ENCODE results near the gene ZFYVE19.

DNA sequence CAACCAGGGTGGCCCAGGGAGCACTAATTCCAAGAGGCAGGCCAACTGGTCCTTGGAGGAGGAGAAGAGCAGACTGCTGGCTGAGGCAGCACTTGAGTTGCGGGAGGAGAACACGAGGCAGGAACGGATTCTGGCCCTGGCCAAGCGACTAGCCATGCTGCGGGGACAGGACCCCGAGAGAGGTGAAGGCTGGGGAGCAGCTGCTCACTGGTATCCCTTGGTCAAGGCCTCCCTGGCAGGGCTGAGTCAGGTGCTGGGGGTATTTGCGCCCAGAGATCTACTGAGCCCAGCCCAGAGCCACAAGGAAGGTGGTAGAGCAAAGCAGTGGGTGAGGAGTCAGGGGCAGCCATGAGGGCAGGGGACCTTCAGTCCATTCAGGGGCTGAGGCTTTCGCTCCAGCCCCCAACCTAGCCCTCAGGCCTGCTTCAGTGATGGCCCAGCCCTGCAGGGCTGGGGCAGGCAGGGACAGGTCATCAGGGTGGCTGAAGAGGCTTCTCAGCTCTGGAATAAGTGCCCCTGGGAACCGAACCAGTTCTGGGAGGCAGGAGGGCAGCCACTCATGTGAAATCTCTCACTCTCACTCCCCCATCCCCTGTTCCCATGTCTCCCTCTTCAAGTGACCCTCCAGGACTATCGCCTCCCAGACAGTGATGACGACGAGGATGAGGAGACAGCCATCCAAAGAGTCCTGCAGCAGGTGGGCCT lies 6.0 kb downstream of the ZFYVE19 start:
- TF ChIP-seq, protein P1, sequence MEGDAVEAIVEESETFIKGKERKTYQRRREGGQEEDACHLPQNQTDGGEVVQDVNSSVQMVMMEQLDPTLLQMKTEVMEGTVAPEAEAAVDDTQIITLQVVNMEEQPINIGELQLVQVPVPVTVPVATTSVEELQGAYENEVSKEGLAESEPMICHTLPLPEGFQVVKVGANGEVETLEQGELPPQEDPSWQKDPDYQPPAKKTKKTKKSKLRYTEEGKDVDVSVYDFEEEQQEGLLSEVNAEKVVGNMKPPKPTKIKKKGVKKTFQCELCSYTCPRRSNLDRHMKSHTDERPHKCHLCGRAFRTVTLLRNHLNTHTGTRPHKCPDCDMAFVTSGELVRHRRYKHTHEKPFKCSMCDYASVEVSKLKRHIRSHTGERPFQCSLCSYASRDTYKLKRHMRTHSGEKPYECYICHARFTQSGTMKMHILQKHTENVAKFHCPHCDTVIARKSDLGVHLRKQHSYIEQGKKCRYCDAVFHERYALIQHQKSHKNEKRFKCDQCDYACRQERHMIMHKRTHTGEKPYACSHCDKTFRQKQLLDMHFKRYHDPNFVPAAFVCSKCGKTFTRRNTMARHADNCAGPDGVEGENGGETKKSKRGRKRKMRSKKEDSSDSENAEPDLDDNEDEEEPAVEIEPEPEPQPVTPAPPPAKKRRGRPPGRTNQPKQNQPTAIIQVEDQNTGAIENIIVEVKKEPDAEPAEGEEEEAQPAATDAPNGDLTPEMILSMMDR (IDR thresholded peaks at IDR 0.05), result no peak
- TF ChIP-seq POLR2A (IDR thresholded peaks at IDR 0.05), result no peak
